Suprapubic skin (tissue), 4 donors: ENCODE data around the gene MYBL2.

Experiments used
- CTCF ChIP-seq, 2 donors: fragments of 200-600 bp in 1 of 2; fragments of 450-650 bp in 1 of 2; sonication (generic) in 1 of 2; IDR thresholded peaks; one replicate each; pipeline ENCODE4 v1.5.1; 2016 to 2019; ENCODE audit warnings: antibody characterized with exemption in 2 of 2, mild to moderate bottlenecking in 1 of 2, moderate library complexity in 1 of 2
- EP300 ChIP-seq: sonication (generic); formaldehyde crosslinking; IDR thresholded peaks from one replicate; pipeline ENCODE4 v1.6.1; 2017; ENCODE audit warnings: antibody characterized with exemption
- POLR2A ChIP-seq, 2 donors: fragments of 450-650 bp; IDR thresholded peaks; one replicate each; pipeline ENCODE4 v1.6.1; 2017; ENCODE audit warnings: antibody characterized with exemption in 2 of 2, mild to moderate bottlenecking in 2 of 2, moderate library complexity in 2 of 2
- POLR2AphosphoS5 ChIP-seq, 3 donors: sonication (generic); formaldehyde crosslinking; IDR thresholded peaks; one replicate each; pipeline ENCODE4 v1.6.1; 2017; ENCODE audit warnings: antibody characterized with exemption in 3 of 3

GRCh38 chr20:43655937-43656336 is 11.0 kb upstream of the MYBL2 start:
- TF ChIP-seq POLR2A (IDR thresholded peaks at IDR 0.05) (no peak), POLR2AphosphoS5 (IDR thresholded peaks at IDR 0.05) (no peak), CTCF (IDR thresholded peaks at IDR 0.05) (no peak), EP300 (no peak)
